K562 (cell line): Measurements from ENCODE around the gene RPUSD2. TPM values are rescaled to one million over a fixed set of nuclear protein-coding genes. Genes with fewer than 3 reads are reported as not detected.

Source experiments
- DMBX1 ChIP-seq: fragments of 250-450 bp; sonication (Bioruptor Pico); IDR thresholded peaks from 2 replicates; pipeline ENCODE4 v1.8.0; 2022; ENCODE audit warnings: inconsistent platforms, mild to moderate bottlenecking, moderate library complexity, borderline replicate concordance
- NFIC ChIP-seq: fragments of 450-650 bp; IDR thresholded peaks from 2 replicates; pipeline ENCODE4 v1.6.1; 2017; ENCODE audit warnings: mild to moderate bottlenecking, inconsistent platforms
- PML ChIP-seq: IDR thresholded peaks from 2 replicates; pipeline ENCODE4 v1.6.1; 2012; ENCODE audit warnings: low read length, inconsistent platforms
- RBM34 ChIP-seq: fragments of 200-400 bp; formaldehyde crosslinking; IDR thresholded peaks from 2 replicates; pipeline ENCODE4 v1.6.1; 2018; ENCODE audit warnings: low read length, borderline replicate concordance; ENCODE audit not compliant: insufficient read depth
- SAP30 ChIP-seq: fragments of 200-600 bp; sonication (generic); IDR thresholded peaks from 2 replicates; pipeline ENCODE4 v1.6.1; 2012; ENCODE audit warnings: borderline replicate concordance, low read depth, mild to moderate bottlenecking, moderate library complexity, low read length, control low read depth, inconsistent platforms; ENCODE audit not compliant: insufficient read depth, poor library complexity, severe bottlenecking
- SIX5 ChIP-seq, 2 experiments: IDR thresholded peaks; 2 replicates each; pipeline ENCODE4 v1.6.1; 2011; ENCODE audit warnings: low read length in 2 of 2, borderline replicate concordance in 1 of 2, low read depth in 1 of 2, mild to moderate bottlenecking in 1 of 2, moderate library complexity in 1 of 2; ENCODE audit not compliant: insufficient read depth in 1 of 2
- SP2 ChIP-seq: IDR thresholded peaks from 2 replicates; pipeline ENCODE4 v1.6.1; 2011; ENCODE audit warnings: mild to moderate bottlenecking, low read depth, low read length, moderate library complexity; ENCODE audit not compliant: poor library complexity, severe bottlenecking; ENCODE audit errors: extremely low read depth
- SPI1 ChIP-seq: IDR thresholded peaks from 2 replicates; pipeline ENCODE4 v1.6.1; 2011; ENCODE audit warnings: low read depth, low read length, control low read depth, borderline replicate concordance
- TARDBP ChIP-seq: fragments of 450-650 bp; IDR thresholded peaks from 2 replicates; pipeline ENCODE4 v1.6.1; 2016
- ZC3H11A ChIP-seq: IDR thresholded peaks from 2 replicates; pipeline ENCODE4 v1.6.1; 2012; ENCODE audit warnings: low read depth, low read length, improper control_type of control experiment
- ZNF311 ChIP-seq: fragments of 250-450 bp; sonication (Bioruptor Pico); IDR thresholded peaks from 2 replicates; pipeline ENCODE4 v1.4.0; 2020; ENCODE audit warnings: mild to moderate bottlenecking, moderate library complexity
- ZNF507 ChIP-seq: conservative IDR thresholded peaks from 2 replicates; pipeline ENCODE4 v1.6.1; 2017; ENCODE audit warnings: missing genetic modification characterization, missing compliant biosample characterization
- polyA plus RNA-seq, 8 experiments: library from polyadenylated mRNA; depleted of rRNA in 4 of 8; stranded (reverse) in 5 of 8; unstranded in 3 of 8; fragments of >200 nt; fragmentation: Nextera tagmentation in 2 of 8; fragmentation: Illumina TruSeq in 1 of 8; extraction: Ambion mirVana in 2 of 8; extraction: Trizol in 1 of 8; gene quantifications; 2 replicates each; pipeline versions ENCODE4 v1.2.1 to v1.2.3, GENCODE V29; 2011 to 2014; ENCODE audit warnings: inconsistent platforms in 1 of 8, missing spikeins in 1 of 8
- total RNA-seq, 7 experiments: library from RNA; depleted of rRNA in 6 of 7; stranded (reverse); fragments of >200 nt in 6 of 7; fragmentation: Illumina TruSeq in 2 of 7; extraction: Trizol in 2 of 7; gene quantifications; 2 replicates each; pipeline versions ENCODE4 v1.2.1 to v1.2.3, GENCODE V29; 2011 to 2021; ENCODE audit warnings: low replicate concordance in 1 of 7
- TF ChIP-seq, protein P1 (sequence below): fragments of 450-650 bp; IDR thresholded peaks from 2 replicates; pipeline ENCODE4 v1.6.1; 2016; ENCODE audit warnings: mild to moderate bottlenecking, moderate library complexity

RPUSD2 gene
- total and polyA plus RNA-seq, 9 of the 15 experiments (the other 6 are each of a cell fraction or from before 2014, with no cell fraction given), result 3.7 to 30.2 (median 14.3) TPM

DNA sequence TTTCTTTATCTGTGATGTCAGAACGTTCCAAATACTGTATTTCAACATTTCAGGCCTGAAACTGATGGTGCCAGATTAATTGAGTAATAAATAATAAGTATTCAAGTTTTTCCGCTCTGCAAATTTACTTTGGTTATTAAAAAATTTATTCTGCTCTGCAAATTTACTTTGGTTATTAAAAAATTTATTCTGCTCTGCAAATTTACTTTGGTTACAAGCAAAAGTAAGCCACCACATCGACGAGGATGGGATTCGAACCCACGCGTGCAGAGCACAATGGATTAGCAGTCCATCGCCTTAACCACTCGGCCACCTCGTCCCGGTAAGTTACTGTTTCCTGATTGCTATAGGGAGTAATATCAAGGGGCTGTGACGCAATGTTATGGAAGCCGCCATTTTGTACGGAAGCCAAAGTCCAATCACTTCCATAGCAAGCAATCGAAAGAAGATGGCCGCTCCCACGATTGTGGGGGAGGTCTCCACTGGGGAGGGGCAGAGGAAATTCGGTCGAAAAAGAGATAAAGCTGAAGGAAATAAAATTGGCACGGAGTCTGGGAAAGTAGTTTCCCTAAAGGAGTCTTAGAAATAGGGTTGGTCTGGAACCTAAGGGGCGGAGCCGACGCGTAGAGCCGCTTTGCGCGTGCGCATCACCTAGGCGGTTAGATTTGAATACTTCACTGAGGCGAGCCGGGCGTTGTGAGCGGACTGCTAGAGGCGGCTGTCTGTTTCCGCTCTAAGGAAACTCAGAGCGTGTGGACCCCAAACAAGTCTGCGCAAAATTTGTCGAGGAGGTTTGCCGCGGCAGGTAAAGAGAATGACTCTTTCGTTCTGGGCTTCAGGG lies 24.7 kb downstream of the RPUSD2 start, which contains the start of gene KNL1 (continued):
- TF ChIP-seq PML, result peak; percentile 37; the same call in 1 of the 2 replicates
- TF ChIP-seq ZNF311, result no peak
- no peak for TF ChIP-seq SP2
- peak in 1 of 2 experiments; percentile 30; a peak in 1 of 4 replicates for TF ChIP-seq SIX5 (IDR thresholded peaks at IDR 0.05; ENCODE audit: borderline replicate concordance in 1 of 2, insufficient read depth in 1 of 2, low read depth in 1 of 2, low read length in 2 of 2)
- TF ChIP-seq SPI1, result no peak
- peak; percentile 59; the same call in 1 of the 2 replicates for TF ChIP-seq DMBX1
- TF ChIP-seq ZC3H11A, result peak; percentile 99
- peak; percentile 99 for TF ChIP-seq SAP30
- TF ChIP-seq, protein P1, sequence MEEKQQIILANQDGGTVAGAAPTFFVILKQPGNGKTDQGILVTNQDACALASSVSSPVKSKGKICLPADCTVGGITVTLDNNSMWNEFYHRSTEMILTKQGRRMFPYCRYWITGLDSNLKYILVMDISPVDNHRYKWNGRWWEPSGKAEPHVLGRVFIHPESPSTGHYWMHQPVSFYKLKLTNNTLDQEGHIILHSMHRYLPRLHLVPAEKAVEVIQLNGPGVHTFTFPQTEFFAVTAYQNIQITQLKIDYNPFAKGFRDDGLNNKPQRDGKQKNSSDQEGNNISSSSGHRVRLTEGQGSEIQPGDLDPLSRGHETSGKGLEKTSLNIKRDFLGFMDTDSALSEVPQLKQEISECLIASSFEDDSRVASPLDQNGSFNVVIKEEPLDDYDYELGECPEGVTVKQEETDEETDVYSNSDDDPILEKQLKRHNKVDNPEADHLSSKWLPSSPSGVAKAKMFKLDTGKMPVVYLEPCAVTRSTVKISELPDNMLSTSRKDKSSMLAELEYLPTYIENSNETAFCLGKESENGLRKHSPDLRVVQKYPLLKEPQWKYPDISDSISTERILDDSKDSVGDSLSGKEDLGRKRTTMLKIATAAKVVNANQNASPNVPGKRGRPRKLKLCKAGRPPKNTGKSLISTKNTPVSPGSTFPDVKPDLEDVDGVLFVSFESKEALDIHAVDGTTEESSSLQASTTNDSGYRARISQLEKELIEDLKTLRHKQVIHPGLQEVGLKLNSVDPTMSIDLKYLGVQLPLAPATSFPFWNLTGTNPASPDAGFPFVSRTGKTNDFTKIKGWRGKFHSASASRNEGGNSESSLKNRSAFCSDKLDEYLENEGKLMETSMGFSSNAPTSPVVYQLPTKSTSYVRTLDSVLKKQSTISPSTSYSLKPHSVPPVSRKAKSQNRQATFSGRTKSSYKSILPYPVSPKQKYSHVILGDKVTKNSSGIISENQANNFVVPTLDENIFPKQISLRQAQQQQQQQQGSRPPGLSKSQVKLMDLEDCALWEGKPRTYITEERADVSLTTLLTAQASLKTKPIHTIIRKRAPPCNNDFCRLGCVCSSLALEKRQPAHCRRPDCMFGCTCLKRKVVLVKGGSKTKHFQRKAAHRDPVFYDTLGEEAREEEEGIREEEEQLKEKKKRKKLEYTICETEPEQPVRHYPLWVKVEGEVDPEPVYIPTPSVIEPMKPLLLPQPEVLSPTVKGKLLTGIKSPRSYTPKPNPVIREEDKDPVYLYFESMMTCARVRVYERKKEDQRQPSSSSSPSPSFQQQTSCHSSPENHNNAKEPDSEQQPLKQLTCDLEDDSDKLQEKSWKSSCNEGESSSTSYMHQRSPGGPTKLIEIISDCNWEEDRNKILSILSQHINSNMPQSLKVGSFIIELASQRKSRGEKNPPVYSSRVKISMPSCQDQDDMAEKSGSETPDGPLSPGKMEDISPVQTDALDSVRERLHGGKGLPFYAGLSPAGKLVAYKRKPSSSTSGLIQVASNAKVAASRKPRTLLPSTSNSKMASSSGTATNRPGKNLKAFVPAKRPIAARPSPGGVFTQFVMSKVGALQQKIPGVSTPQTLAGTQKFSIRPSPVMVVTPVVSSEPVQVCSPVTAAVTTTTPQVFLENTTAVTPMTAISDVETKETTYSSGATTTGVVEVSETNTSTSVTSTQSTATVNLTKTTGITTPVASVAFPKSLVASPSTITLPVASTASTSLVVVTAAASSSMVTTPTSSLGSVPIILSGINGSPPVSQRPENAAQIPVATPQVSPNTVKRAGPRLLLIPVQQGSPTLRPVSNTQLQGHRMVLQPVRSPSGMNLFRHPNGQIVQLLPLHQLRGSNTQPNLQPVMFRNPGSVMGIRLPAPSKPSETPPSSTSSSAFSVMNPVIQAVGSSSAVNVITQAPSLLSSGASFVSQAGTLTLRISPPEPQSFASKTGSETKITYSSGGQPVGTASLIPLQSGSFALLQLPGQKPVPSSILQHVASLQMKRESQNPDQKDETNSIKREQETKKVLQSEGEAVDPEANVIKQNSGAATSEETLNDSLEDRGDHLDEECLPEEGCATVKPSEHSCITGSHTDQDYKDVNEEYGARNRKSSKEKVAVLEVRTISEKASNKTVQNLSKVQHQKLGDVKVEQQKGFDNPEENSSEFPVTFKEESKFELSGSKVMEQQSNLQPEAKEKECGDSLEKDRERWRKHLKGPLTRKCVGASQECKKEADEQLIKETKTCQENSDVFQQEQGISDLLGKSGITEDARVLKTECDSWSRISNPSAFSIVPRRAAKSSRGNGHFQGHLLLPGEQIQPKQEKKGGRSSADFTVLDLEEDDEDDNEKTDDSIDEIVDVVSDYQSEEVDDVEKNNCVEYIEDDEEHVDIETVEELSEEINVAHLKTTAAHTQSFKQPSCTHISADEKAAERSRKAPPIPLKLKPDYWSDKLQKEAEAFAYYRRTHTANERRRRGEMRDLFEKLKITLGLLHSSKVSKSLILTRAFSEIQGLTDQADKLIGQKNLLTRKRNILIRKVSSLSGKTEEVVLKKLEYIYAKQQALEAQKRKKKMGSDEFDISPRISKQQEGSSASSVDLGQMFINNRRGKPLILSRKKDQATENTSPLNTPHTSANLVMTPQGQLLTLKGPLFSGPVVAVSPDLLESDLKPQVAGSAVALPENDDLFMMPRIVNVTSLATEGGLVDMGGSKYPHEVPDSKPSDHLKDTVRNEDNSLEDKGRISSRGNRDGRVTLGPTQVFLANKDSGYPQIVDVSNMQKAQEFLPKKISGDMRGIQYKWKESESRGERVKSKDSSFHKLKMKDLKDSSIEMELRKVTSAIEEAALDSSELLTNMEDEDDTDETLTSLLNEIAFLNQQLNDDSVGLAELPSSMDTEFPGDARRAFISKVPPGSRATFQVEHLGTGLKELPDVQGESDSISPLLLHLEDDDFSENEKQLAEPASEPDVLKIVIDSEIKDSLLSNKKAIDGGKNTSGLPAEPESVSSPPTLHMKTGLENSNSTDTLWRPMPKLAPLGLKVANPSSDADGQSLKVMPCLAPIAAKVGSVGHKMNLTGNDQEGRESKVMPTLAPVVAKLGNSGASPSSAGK, result peak; percentile 82
- peak; percentile 87 for TF ChIP-seq NFIC
- TF ChIP-seq ZNF507, result no peak
- TF ChIP-seq RBM34, result no peak
- TF ChIP-seq TARDBP, result peak; percentile 81; the same call in 1 of the 2 replicates
